Activated CD4-positive, alpha-beta T cell treated with anti-CD3 and anti-CD28 coated beads, Interleukin-2, amount 50 U/mL, for 48 hours (primary cell): ENCODE measurements around the gene TUBAL3.
"Not testable (repeated sequence)": the region's sequence is repeated elsewhere in the genome, so short reads cannot be mapped to it uniquely, and the experiment has no call there.

Experiments
- DNase-seq, 2 experiments: peaks; one replicate each; pipeline ENCODE4 v3.0.0-alpha.2; 2020

Gene TUBAL3

DNA sequence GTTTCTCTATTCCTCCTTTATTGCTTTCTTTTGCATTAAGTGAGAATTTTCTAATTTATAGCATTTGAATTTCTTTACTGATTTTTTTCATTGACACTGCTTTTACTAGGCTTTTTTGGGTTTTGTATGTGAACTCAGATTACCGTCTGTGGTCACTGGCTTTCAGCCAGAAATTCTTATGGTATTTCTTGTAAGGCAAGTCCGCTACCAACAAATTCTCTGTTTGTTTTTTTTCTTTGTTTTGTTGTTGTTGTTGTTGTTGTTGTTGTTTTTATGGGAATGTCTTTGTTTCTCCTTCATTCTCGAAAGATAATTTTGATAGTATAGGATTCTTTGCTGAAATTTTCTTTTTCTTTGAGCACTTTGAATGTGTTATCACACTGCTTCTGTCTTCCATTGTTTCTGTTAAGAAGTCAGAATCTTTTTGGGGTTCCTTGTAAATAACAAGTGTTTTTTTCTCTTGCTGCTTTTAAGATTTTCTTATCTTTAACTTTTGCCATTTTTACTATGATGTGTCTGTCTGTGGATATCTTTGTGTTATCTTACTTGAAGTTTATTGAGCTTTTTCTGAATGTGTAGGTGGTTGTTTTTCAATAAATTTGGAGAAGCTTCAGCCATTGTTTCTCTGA is 15.0 kb upstream of the TUBAL3 start:
- DNase-seq, result no peak

GRCh38 chr10:5418584-5418983 is 14.0 kb upstream of the TUBAL3 start:
- no peak for DNase-seq

GRCh38 chr10:5416981-5417380 is 12.4 kb upstream of the TUBAL3 start:
- DNase-seq, result no peak

DNA sequence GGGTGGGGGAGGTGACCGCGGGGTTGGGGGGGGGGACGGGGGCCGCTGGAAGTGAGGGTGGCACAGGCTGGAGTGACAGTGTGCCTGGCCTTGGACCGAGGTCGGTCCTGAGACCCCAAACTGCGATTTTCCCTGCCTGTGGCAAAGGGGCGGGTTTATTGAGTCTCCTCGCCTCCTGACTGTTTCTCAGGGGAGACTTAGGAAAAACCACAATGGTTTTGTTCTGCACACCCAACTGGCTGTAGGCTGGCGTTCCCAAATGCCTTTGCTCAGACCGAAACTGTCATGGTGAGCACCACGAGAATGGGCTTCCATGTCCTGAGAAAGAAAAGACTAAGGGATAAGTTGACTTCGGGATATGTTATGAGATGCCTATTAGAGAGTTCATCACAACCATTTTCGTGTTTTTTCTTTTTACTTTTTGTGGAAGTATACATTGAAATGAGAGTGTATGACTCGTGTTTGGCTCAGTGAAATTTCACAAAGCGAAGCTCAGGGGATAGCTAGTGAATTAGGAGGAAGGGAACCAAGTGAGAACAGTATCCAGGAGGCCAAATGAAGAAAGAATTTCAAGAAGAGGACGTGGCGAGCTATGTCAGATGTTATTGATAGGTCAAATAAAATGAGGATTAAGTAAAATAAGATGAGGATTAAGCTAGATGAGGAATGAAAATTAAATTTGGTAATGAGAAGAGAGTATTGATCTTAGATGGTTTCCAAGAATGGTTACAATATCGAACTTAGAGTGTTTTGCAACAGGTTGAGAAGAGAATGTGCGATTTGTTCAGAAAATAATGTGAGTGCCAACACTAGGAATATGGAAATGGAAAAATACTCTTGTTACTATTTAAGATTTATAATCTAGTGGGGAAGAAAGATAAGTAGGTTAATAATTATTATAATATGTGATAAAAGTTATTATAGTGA is 8.6 kb upstream of the TUBAL3 start:
- DNase-seq, result peak; percentile 3 to 5

DNA sequence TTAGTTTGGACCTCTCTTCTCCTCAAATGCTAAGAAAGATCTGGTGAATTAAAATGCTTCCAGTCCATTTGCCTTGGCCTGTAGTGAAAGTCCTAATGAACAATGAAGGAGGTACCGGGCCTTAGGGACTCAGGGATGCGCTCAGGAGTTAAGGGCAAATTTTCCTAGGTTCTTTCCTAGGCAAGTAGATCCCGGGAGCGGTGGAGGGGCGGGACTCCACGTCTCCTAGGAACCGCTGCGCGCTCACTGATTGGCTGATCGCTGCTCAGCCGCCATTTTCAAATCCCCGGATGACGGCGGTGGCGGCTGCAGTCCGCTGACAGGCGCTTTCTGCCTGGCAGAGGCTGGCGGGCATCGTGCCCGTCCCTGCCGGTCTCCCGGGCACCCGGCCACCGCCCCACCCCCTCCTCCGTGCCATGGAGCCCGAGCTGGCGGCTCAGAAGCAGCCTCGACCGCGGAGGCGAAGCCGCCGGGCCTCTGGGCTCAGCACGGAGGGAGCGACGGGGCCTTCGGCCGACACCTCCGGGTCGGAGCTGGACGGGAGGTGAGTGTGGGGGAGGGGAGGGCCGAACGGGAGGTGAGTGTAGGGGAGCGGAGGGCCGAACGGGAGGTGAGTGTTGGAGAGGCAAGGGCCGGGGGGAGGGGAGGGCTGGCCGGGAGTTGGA is 7.8 kb upstream of the TUBAL3 start, which contains the start of gene NET1:
Gene NET1, plus strand, starts transcription at position 281 of the 665 bp plus-strand sequence. Its CDS starts 136 bp downstream, at position 417.
- DNase-seq, result peak; percentile 76 to 83

GRCh38 chr10:5411941-5412276 is 7.3 kb upstream of the TUBAL3 start:
- DNase-seq, result no peak

DNA sequence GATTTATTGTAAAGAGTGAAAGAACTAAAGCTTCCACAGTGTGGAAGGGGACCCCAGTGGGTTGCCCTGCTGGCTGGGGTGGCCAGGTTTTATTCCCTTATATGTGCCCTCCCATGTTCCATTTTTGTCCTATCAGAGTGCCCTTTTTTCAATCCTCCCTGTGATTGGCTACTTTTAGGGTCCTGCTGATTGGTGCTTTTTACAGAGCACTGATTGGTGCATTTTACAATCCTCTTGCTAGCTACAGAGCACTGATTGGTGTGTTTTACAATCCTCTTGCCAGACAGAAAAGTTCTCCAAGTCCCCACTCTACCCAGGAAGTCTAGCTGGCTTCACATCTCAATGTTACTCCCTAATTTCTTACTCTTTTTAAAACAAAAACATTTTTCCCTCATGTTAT is 6.2 kb upstream of the TUBAL3 start:
- DNase-seq, result not testable (repeated sequence)

- no peak for DNase-seq
Observed at GRCh38 chr10:5406918-5407317, 2.3 kb upstream of the TUBAL3 start.

- DNase-seq, result no peak
Observed at GRCh38 chr10:5402798-5403197, 1.8 kb downstream of the TUBAL3 start.

DNA sequence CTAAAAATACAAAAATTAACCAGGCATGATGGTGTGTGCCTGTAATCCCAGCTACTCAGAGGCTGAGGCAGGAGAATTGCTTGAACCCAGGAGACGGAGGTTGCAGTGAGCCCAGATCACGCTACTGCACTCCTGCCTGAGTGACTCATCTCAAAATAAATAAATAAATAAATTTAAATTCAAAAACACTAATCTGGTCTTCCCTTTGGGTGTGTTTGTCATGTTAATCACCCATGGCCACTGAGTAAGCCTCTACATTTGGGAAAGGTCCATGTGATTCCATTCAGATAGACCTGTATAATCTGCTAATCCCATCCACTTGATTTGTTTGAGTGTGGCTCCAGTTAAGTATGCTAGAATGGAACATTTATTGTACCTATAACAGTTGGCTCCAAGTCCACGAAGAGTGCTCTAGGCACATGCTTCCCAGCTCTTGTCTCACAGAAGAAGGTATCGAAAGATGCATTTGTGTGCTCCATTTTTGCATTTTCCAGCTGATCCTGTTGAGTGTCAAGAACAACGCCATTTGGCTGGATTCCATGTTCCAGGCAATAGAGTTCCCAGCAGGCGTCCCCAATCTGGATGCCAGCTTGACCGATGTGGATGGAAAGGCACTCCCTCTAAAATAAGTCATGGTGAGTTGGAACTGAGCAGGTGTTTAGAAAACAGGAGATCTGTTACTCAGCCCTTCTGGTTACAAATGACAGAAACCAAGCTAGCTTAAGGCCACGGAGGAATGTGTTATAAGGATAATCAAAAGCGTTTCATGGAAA is 4.0 kb downstream of the TUBAL3 start:
- no peak for DNase-seq

DNA sequence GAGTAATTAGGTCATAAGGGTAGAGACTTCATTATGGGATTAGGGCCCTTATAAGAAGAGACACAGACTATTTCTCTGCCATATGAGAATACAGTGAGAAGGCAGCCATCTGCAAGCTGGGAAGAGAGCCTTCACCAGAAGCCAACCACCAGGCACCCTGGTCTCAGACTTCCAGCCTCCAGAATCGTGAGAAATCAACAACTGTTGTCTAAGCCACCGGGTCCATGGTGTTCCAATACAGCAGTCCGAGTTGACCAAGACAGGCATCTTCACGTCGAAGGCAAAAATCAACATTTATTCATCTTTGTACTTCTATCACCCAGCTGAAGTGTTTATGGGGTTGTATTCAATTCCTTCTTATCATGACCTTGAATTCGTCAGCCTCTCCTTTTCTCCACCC is 5.3 kb downstream of the TUBAL3 start:
- no peak for DNase-seq

- DNase-seq, result no peak
Observed at GRCh38 chr10:5396556-5397300, 7.9 kb downstream of the TUBAL3 start.

GRCh38 chr10:5395168-5395567 is 9.5 kb downstream of the TUBAL3 start:
- DNase-seq, result no peak

DNA sequence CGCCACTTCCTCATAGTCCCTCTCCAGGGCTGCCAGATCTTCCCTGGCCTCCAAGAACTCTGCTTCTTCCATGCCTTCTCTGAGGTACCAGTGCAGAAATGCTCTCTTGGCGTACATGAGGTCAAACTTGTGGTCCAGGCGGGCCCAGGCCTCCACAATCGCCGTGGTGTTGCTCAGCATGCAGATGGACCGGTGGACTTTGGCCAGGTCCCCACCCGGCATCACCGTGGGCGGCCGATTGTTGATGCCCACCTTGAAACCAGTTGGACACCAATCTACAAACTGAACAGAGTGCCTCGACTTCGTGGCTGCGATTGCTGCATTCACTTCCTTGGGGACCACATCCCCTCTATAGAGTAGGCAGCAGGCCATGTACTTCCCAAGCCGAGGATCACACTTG is 11.1 kb downstream of the TUBAL3 start:
- DNase-seq, result no peak

DNA sequence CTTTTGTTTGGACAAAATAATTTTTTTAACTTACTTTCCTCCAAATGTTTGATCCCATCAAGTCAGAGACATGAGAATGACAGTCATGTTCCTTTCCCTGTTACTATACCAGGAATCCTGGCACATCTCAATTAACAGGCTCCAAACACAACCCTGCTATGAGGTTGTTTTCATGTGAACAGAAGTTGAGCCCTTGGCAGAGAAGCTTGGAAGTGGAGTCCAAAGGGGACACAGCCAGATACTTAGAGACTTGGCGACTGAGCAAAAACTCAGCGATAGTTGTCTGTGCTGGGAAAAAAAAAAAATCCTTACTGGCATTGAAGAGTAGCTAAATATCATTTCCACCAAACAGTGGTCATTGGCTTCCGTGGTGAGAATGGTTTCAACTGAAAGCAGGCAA is 12.8 kb downstream of the TUBAL3 start:
- no peak for DNase-seq

DNA sequence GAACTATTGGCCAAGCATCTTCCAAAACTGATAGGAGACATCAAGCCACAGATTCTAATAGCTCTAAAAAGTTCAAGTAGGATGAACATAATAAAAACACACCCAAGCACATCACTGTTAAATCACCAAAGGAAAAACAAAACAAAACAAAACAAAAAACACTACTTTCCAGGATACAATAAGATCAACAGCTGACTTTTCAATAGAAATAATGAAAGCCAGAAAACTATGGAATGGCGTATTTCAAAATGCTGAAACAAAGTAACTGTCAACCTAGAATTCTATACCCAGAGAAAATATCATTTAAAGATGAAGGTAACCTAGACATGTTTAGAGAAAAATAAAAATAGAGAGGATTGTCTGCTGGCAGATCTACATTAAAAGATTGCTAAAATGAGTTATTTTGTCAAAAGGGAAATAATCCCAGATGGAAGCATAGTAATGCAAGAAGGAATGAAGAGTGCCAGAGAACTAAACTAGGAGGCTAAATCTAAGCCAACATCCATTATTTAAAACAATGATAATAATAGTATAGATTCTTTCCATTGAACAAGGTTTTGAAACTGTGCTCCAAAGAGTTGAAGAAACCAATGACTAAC is 13.9 kb downstream of the TUBAL3 start:
- DNase-seq, result no peak

DNA sequence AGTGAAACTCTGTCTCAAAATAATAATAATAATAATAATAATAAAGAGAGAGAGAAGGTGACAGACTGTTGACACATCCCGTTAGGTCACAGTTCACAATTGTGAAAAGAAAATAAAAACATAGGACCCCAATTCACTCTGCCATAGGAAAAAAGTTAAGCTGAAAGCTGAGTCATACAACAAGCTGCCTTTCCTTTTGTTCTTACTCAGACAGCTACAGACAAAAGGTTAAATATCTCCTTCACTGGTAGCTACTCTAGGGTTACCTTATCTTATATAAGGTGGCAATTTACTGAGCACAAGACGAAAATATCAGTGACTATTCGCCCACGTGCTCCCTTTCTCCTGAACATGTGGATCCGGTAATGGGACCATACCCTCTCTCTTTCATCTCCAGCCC is 17.5 kb downstream of the TUBAL3 start:
- DNase-seq, result no peak

GRCh38 chr10:5385224-5385623 is 19.4 kb downstream of the TUBAL3 start:
- DNase-seq, result no peak

DNA sequence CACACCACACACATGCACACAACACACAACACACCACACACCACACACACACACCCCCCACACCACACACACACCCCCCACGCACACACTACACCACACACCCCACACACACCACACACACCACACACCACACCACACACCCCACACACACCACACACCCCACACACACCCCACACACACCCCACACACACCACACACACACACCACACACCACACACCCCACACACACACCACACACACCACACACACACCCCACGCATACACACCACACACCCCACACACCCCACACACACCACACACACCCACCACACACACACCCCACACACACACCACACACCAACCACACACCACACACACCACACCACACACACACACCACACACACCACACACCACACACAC is 23.4 kb downstream of the TUBAL3 start:
- DNase-seq, result no peak

- not testable (repeated sequence) for DNase-seq
Observed at GRCh38 chr10:5380395-5380794, 24.2 kb downstream of the TUBAL3 start.

- DNase-seq, result not testable (repeated sequence)
Observed at GRCh38 chr10:5379202-5379601, 25.4 kb downstream of the TUBAL3 start.

DNA sequence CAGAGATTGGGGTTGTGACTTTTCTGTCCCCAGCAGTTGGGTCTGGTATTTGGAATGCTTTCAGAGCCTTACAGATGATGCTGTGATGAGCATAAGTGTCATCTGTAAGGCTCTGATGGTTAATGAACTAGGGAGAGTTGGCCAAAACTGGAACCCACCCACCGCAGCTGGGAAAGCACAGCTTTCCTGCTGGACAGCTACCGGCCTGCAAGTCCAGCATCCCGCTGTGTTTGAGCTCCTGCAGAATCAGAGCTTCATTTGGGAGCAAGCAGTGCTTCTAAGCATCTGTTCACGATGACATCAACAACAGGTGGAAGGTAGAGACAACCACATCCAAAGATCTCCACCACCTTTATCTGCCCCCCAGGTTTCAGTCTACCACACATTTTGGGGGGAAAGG is 28.2 kb downstream of the TUBAL3 start:
- no peak for DNase-seq
